Breast epithelium (tissue), 3 donors: Measurements from ENCODE around the gene RAMP1.
"Not testable (repeated sequence)": the region's sequence is repeated elsewhere in the genome, so short reads cannot be mapped to it uniquely, and the experiment has no call there.

Source experiments
- POLR2A ChIP-seq: fragments of 450-650 bp; IDR thresholded peaks from one replicate; pipeline ENCODE4 v1.6.1; 2016; ENCODE audit warnings: antibody characterized with exemption, mild to moderate bottlenecking, moderate library complexity
- POLR2AphosphoS5 ChIP-seq, 3 donors: sonication (generic); formaldehyde crosslinking; IDR thresholded peaks; one replicate each; pipeline ENCODE4 v1.6.1; 2017; ENCODE audit warnings: antibody characterized with exemption in 3 of 3
- TF ChIP-seq, protein P1 (sequence below), 3 donors: fragments of 450-650 bp; IDR thresholded peaks; one replicate each; pipeline ENCODE4 v1.5.1; 2016 to 2017; ENCODE audit warnings: antibody characterized with exemption in 3 of 3, mild to moderate bottlenecking in 3 of 3, moderate library complexity in 3 of 3

DNA sequence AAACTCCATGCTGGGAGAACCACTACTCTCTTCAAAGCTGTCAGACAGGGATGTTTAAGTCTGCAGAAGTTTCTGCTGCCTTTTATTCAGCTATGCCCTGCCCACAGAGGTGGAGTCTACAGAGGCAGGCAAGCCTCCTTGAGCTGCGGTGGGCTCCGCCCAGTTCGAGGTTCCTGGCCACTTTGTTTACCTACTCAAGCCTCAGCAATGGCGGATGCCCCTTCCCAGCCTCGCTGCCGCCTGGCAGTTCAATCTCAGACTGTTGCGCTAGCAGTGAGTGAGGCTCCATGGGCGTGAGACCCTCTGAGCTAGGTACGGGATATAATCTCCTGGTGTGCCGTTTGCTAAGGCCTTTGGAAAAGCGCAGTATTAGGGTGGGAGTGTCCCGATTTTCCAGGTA lies 10.5 kb upstream of the RAMP1 start:
- TF ChIP-seq, protein P1, sequence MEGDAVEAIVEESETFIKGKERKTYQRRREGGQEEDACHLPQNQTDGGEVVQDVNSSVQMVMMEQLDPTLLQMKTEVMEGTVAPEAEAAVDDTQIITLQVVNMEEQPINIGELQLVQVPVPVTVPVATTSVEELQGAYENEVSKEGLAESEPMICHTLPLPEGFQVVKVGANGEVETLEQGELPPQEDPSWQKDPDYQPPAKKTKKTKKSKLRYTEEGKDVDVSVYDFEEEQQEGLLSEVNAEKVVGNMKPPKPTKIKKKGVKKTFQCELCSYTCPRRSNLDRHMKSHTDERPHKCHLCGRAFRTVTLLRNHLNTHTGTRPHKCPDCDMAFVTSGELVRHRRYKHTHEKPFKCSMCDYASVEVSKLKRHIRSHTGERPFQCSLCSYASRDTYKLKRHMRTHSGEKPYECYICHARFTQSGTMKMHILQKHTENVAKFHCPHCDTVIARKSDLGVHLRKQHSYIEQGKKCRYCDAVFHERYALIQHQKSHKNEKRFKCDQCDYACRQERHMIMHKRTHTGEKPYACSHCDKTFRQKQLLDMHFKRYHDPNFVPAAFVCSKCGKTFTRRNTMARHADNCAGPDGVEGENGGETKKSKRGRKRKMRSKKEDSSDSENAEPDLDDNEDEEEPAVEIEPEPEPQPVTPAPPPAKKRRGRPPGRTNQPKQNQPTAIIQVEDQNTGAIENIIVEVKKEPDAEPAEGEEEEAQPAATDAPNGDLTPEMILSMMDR (IDR thresholded peaks at IDR 0.05) = not testable (repeated sequence)
- TF ChIP-seq POLR2A; POLR2AphosphoS5 (IDR thresholded peaks at IDR 0.05): not testable (repeated sequence)
